Measurements from ENCODE around the gene KIF12. TPM values are rescaled to one million over a fixed set of nuclear protein-coding genes. Genes with fewer than 3 reads are reported as not detected.

Gene KIF12
- total RNA-seq, 1 donor, result not detected

- TF ChIP-seq, protein P1, sequence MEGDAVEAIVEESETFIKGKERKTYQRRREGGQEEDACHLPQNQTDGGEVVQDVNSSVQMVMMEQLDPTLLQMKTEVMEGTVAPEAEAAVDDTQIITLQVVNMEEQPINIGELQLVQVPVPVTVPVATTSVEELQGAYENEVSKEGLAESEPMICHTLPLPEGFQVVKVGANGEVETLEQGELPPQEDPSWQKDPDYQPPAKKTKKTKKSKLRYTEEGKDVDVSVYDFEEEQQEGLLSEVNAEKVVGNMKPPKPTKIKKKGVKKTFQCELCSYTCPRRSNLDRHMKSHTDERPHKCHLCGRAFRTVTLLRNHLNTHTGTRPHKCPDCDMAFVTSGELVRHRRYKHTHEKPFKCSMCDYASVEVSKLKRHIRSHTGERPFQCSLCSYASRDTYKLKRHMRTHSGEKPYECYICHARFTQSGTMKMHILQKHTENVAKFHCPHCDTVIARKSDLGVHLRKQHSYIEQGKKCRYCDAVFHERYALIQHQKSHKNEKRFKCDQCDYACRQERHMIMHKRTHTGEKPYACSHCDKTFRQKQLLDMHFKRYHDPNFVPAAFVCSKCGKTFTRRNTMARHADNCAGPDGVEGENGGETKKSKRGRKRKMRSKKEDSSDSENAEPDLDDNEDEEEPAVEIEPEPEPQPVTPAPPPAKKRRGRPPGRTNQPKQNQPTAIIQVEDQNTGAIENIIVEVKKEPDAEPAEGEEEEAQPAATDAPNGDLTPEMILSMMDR (IDR thresholded peaks at IDR 0.05; ENCODE audit: insufficient read depth, low read length), result no peak
- H3K4me3 ChIP-seq (ENCODE audit: low read depth, low read length), result no peak overlapping the region
- no peak for DNase-seq (ENCODE audit: low read depth)
Measured at GRCh38 chr9:114057161-114057885, 41.8 kb downstream of the KIF12 start.

DNA sequence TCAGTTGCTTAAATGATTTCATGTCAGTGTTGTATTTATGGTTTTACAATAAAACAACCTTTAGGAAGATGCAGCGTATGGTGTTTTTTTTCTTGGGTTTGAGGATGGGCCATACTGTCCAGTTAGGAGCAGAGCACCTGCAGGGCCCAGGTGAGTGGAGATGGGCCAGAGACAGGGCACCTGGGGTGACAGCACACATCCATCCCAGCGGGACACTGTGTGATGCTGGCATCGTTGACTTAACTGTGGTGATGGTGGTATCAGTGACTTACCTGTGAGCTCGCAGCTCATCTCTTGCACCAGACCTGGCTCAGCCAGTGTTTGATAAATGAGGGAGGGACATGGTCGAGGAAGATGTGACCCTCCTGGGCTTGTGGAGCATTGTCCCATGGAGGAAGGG, 42.6 kb downstream of the KIF12 start:
- DNase-seq (ENCODE audit: low read depth), result no peak
- H3K4me3 ChIP-seq (ENCODE audit: low read depth, low read length), result no peak overlapping the region
- TF ChIP-seq, protein P1 (IDR thresholded peaks at IDR 0.05; ENCODE audit: insufficient read depth, low read length), result no peak

DNA sequence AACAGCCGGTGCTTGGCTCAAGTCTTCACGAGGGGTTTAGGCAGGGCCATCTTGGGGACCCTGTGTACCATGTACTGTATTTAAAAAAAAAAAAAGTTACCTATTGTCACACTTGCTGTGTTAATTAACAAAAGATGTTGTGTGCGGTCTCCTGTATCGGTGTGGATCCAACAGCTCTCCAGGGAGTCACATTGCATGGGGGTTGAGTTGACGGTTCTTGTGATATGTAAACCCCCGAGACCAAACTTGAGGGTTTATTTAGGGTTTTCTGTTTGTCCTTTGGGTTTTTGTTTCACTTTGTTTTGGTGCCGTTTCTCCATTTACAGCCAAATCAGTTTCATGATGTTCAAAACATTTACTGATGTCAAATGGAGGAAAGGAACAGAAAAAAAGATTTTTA, 43.2 kb downstream of the KIF12 start:
- no peak overlapping the region for H3K4me3 ChIP-seq (ENCODE audit: low read depth, low read length)
- TF ChIP-seq, protein P1 (IDR thresholded peaks at IDR 0.05; ENCODE audit: insufficient read depth, low read length), result no peak
- DNase-seq (ENCODE audit: low read depth), result no peak

GRCh38 chr9:114055061-114055460, 44.0 kb downstream of the KIF12 start:
- TF ChIP-seq, protein P1 (IDR thresholded peaks at IDR 0.05; ENCODE audit: insufficient read depth, low read length), result no peak
- no peak overlapping the region for H3K4me3 ChIP-seq (ENCODE audit: low read depth, low read length)
- DNase-seq (ENCODE audit: low read depth), result no peak

DNA sequence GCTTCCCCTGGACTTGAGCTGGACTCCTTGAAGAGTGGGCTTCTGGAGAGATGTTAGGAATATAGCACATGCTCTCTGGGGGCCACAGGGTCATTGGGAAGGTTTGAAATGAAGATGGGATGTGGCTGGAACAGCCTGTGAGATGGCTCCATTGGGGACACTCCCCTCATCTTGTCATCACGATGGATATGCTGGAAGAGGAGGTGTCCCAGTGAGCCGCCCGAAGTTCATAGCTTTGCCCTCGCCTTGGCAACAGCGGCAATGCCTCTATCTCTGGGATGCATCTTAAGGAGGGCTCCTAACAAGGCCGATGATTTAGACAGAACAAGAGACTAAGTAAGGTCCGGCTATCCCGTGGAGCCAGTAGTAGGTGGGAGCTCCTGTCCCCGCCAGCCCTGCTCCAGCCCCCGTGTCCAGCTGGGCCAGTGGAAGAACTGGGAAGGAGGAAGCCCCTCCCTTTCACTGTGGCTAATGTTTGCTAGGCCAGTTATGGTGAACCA, 44.9 kb downstream of the KIF12 start:
- H3K4me3 ChIP-seq (ENCODE audit: low read depth, low read length), result no peak overlapping the region
- no peak for DNase-seq (ENCODE audit: low read depth)
- TF ChIP-seq, protein P1 (IDR thresholded peaks at IDR 0.05; ENCODE audit: insufficient read depth, low read length), result no peak

DNA sequence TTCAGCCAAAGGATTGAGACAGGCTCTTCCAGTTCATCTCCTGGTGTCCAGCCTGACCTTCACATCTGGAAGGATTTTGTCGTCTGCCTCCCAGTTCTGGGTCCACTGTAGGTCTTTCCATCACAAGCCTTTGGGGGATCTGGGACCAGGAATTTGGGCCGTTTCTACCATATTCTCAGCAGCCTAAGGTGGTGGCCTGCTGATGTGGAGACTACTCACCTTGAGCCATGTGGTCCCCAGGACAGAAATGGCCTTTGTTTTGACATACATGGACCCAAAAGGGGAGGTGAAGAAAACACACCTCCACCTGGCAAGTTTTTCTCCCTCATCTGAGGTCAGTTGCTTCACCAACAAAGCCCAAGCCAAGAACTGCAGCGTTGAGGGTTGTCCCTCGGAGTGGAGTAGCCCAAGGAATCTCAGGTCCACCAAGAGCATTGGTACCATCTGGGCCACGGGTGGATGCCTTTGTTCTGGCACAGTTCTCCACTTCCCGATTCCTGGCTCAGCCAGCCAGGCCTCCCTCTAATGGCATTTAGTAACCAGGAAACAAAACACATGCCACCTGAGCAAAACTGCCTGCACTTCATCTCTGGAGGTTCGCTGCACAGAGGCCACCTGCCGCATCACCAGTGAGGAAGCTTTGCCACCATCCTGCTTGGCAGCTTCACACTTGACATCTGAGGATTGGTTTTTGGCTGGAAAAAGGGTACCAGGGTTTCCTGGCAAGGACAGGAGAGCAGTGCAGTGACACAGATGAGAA, 45.7 kb downstream of the KIF12 start:
- H3K4me3 ChIP-seq (ENCODE audit: low read depth, low read length), result no peak overlapping the region
- no peak for DNase-seq (ENCODE audit: low read depth)
- TF ChIP-seq, protein P1 (IDR thresholded peaks at IDR 0.05; ENCODE audit: insufficient read depth, low read length), result no peak
